T-helper 22 cell (primary cell): Measurements from ENCODE around the gene THRAP3.

ENCODE experiments used
- DNase-seq: peaks from one replicate; pipeline ENCODE4 v3.0.0-alpha.2; 2020; ENCODE audit warnings: low read depth

The THRAP3 gene

GRCh38 chr1:36301220-36301619 is 77.0 kb downstream of the THRAP3 start:
- DNase-seq = no peak

- no peak for DNase-seq
These were observed 79.0 kb downstream of the THRAP3 start for GRCh38 chr1:36303244-36303643.

GRCh38 chr1:36303650-36304360 is 79.6 kb downstream of the THRAP3 start:
- no peak for DNase-seq

GRCh38 chr1:36304521-36304920 is 80.3 kb downstream of the THRAP3 start:
- no peak for DNase-seq

- no peak for DNase-seq
These were observed 81.0 kb downstream of the THRAP3 start for GRCh38 chr1:36304970-36305914.

GRCh38 chr1:36305915-36306209 is 81.6 kb downstream of the THRAP3 start:
- DNase-seq = no peak

- DNase-seq = peak; percentile 35
These were observed 82.1 kb downstream of the THRAP3 start, which contains the start of gene SH3D21 for GRCh38 chr1:36306210-36306901. SH3D21 (plus strand) TSS chr1:36306368; CDS start chr1:36306421, 53 bp downstream.

- DNase-seq = peak; percentile 84
These were observed 82.7 kb downstream of the THRAP3 start for GRCh38 chr1:36306902-36307456.

- DNase-seq = no peak
These were observed 83.5 kb downstream of the THRAP3 start for GRCh38 chr1:36307601-36308330.

- DNase-seq = no peak
These were observed 85.2 kb downstream of the THRAP3 start for GRCh38 chr1:36309397-36309796.

GRCh38 chr1:36320291-36320761 is 96.1 kb downstream of the THRAP3 start:
- no peak for DNase-seq

GRCh38 chr1:36320767-36321118 is 96.5 kb downstream of the THRAP3 start:
- DNase-seq = no peak

- no peak for DNase-seq
These were observed 97.1 kb downstream of the THRAP3 start for GRCh38 chr1:36321119-36321951.

GRCh38 chr1:36322041-36322785 is 98.0 kb downstream of the THRAP3 start:
- DNase-seq = no peak

GRCh38 chr1:36322786-36323635 is 98.8 kb downstream of the THRAP3 start:
- no peak for DNase-seq

GRCh38 chr1:36323636-36324352 is 99.6 kb downstream of the THRAP3 start, which contains the start of gene EVA1B:
EVA1B (minus strand) TSS chr1:36323645; CDS start chr1:36323037, 608 bp downstream.
- DNase-seq = peak; percentile 34

- DNase-seq = no peak
These were observed 100.1 kb downstream of the THRAP3 start for GRCh38 chr1:36324353-36324703.

GRCh38 chr1:36326499-36326898 is 102.3 kb downstream of the THRAP3 start:
- DNase-seq = no peak
